Renal cortex interstitium (tissue), 11 donors: ENCODE data around the gene LRIG1. TPM values are rescaled to one million over a fixed set of nuclear protein-coding genes. Genes with fewer than 3 reads are reported as not detected.

Source experiments
- DNase-seq, 11 donors: peaks; one replicate each; pipeline ENCODE4 v3.0.0-alpha.2; 2013; ENCODE audit warnings: low read depth in 9 of 11, low spot score in 4 of 11; ENCODE audit errors: extremely low read depth in 1 of 11
- polyA plus RNA-seq, 3 donors: library from polyadenylated mRNA; unstranded; fragments of 120-200 nt; gene quantifications; one replicate each; pipeline ENCODE4 v1.2.1, GENCODE V29; 2013; ENCODE audit not compliant: insufficient read length in 3 of 3

The LRIG1 gene
- polyA plus RNA-seq, 3 donors: 22.2 to 24.3 (median 23.7) TPM

DNA sequence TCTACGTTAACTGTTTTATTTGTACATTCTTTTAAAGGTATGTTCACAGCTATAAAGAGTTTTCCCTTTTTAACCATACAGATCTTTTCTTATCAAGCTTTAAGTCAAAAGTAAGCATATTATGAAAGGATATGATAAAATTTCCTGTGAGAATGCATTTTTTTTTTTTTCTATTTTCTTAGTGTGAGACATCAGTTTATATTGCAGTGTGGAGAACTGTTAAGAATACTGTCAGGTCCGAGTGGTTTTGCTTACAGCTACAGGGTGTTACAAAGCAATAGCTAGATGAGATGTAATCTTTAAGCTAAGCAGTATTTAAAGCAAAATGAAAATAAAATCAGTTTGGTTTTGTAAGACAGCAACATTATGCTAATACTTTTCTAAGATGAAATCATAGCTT, 146.8 kb downstream of the LRIG1 start:
- no peak for DNase-seq

DNA sequence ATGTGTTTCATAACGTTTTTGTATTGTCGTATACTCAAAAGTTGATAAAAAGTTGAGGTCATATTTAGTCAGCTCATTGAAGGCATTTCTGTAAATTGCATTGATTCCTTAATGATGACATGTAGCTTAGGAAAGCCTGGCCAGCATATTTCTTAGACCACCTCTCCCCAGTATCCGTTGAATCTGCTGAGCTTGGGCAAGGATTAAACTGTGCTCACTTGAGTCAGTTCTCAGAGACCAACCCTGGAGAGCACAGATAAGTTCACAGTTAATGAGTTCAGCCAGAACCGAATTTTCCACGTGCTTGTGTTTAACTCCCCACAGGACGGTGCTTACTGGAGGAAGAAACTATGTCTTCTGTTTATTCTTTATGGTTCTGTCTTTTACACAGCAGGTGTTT, 147.3 kb downstream of the LRIG1 start:
- DNase-seq: no peak

DNA sequence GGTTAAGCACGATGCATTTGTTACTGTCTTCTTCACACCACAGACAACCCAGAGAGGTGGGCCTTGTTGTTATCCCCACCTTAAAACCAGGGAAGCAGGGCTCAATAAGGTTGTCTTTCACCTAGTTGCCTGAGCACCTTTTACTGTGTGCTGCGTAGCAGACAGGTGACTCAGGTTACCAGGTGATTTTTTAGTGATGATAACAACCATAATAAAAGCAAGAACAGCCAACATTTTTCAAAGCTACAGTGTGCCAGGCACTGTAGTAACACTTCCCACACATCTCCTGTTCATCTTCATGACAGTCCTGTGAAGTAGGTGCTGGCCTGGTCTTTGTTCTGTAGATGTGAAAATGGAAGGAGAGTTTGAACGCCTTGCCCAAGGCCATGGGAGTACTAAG, 147.8 kb downstream of the LRIG1 start:
- DNase-seq: no peak

GRCh38 chr3:66350601-66351000, 150.2 kb downstream of the LRIG1 start:
- no peak for DNase-seq

DNA sequence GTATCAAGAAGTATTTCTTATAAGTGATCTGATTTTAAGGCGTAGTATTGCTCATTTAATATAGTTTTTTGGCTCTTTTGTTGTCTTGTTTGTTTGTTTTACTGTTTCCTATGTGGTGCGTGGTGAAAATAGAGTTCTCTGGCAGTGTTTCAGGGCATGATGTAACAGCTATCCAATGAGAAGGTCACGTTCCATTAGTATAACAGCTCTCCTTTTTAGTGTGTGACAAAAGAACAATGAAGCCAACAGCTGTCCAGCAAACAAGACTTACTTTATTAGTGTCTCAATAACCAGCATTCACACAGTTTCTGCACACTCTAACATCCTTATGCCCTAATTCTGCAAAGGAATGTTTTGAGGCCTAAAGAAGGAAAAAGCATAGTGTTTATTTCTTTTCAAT, 152.1 kb downstream of the LRIG1 start:
- no peak for DNase-seq

- no peak for DNase-seq
Measured at GRCh38 chr3:66344848-66345578, 155.8 kb downstream of the LRIG1 start.

- no peak for DNase-seq
Measured at GRCh38 chr3:66344391-66344811, 156.4 kb downstream of the LRIG1 start.

- DNase-seq: no peak
Measured at GRCh38 chr3:66342717-66343356, 158.0 kb downstream of the LRIG1 start.

DNA sequence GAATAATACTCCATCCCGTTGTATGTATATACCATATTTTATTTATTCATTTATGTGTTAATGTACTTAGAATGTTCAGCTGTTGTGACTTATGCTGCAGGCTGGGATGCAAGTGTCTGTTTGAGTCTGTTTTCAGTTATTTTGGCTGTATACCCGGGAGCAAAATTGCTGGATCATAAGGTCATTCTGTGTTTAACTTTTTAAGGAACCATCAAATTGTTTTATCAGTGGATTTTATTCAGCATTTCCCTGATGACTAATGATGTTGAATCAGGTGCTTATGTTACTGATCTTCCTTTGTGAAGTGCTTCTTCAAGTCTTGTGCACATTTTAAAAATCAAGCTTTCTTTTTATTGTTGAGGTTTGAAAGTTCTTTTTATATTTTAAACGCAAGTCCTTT, 161.9 kb downstream of the LRIG1 start:
- no peak for DNase-seq

- no peak for DNase-seq
Measured at GRCh38 chr3:66336333-66336766, 164.5 kb downstream of the LRIG1 start.

DNA sequence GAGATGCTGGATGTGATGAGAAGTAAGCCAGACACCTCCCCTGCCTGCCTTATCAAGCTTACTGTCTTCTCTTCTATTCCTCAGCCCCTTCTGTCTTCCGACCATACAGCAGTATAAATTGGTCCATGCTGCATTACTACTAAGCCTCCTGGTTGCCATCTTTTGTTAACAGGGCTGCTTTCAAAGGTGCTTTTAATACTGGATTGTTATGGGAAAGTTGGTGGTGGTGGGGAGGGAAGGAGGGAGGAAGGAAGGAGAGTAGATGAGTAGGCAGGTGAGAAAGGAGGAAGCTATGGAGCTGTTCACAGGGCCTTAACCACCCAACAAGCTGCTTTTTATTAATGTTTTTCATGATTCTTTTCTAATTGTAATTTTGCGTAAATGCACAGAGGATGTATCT, 165.2 kb downstream of the LRIG1 start:
- DNase-seq: no peak
